Measurements from ENCODE around the gene HSPA4.

DNA sequence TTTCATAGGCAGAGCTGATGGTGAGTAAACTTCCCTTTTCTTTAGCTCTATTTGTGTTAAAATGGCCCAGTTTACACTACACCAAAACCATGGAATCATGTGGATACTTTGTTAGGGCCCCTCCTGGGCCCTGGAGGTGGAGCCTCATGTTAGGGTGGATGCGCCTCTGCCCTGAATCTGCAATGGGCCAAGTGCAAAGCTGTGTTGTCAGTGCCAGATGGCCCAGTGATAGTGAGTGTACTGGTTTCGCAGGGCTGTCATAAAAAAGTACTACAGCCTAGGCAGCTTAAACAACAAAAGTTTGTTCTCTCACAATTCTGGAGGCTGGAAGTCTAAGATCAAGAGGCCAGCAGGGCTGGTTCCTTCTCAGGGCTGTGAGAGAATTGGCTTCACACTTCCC is 64.8 kb downstream of the HSPA4 start:
- no peak for TF ChIP-seq POLR2A (IDR thresholded peaks at IDR 0.05)
- TF ChIP-seq, protein P1, sequence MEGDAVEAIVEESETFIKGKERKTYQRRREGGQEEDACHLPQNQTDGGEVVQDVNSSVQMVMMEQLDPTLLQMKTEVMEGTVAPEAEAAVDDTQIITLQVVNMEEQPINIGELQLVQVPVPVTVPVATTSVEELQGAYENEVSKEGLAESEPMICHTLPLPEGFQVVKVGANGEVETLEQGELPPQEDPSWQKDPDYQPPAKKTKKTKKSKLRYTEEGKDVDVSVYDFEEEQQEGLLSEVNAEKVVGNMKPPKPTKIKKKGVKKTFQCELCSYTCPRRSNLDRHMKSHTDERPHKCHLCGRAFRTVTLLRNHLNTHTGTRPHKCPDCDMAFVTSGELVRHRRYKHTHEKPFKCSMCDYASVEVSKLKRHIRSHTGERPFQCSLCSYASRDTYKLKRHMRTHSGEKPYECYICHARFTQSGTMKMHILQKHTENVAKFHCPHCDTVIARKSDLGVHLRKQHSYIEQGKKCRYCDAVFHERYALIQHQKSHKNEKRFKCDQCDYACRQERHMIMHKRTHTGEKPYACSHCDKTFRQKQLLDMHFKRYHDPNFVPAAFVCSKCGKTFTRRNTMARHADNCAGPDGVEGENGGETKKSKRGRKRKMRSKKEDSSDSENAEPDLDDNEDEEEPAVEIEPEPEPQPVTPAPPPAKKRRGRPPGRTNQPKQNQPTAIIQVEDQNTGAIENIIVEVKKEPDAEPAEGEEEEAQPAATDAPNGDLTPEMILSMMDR (IDR thresholded peaks at IDR 0.05): no peak

Data from prostate gland (tissue), 2 donors.